Measurements from ENCODE around the gene NUMBL.

GRCh38 chr19:40716031-40716481 lies 25.6 kb upstream of the NUMBL start:
- TF ChIP-seq TAF1 (IDR thresholded peaks at IDR 0.05; ENCODE audit: low read depth) (no peak), REST (IDR thresholded peaks at IDR 0.05; ENCODE audit: low read depth) (no peak), FOXM1 (IDR thresholded peaks at IDR 0.05; ENCODE audit: borderline replicate concordance, low read depth) (no peak), USF1 (IDR thresholded peaks at IDR 0.05) (no peak), CREB1 (IDR thresholded peaks at IDR 0.05; ENCODE audit: low read depth) (no peak), YY1 (IDR thresholded peaks at IDR 0.05; ENCODE audit: low read depth) (no peak), ZBTB7A (IDR thresholded peaks at IDR 0.05; ENCODE audit: low read depth) (no peak), EP300 (IDR thresholded peaks at IDR 0.05; ENCODE audit: borderline replicate concordance) (no peak), MAX (IDR thresholded peaks at IDR 0.05) (no peak)
